Spinal cord (tissue), 10 donors: ENCODE results near the gene SIGLEC5. TPM values are rescaled to one million over a fixed set of nuclear protein-coding genes. Genes with fewer than 3 reads are reported as not detected.

ENCODE experiments used
- DNase-seq, 6 donors: peaks; one replicate each; pipeline versions ENCODE4 v3.0.0 to v3.0.0-alpha.2; 2013 to 2015; ENCODE audit warnings: low spot score in 6 of 6, low read depth in 4 of 6
- H3K27ac ChIP-seq: one replicate; pipeline ENCODE4 v1.5.1; 2013; ENCODE audit warnings: low read depth, low read length, control low read depth
- H3K27me3 ChIP-seq: one replicate; pipeline ENCODE4 v1.6.1; 2013; ENCODE audit warnings: low read length; ENCODE audit not compliant: control insufficient read depth, insufficient read depth
- H3K36me3 ChIP-seq: one replicate; pipeline ENCODE4 v1.6.1; 2013; ENCODE audit warnings: low read length; ENCODE audit not compliant: control insufficient read depth, insufficient read depth
- H3K4me1 ChIP-seq: one replicate; pipeline ENCODE4 v1.6.1; 2013; ENCODE audit warnings: low read length; ENCODE audit not compliant: control insufficient read depth, insufficient read depth
- H3K4me3 ChIP-seq: one replicate; pipeline ENCODE4 v1.5.1; 2013; ENCODE audit warnings: low read depth, low read length, control low read depth
- H3K9me3 ChIP-seq: one replicate; pipeline ENCODE4 v1.6.1; 2013; ENCODE audit warnings: low read length; ENCODE audit not compliant: control insufficient read depth, insufficient read depth
- WGBS: methylation state at CpG from one replicate; pipeline ENCODE4 v1.1.5; 2013; ENCODE audit warnings: missing lambda C conversion rate; ENCODE audit not compliant: insufficient coverage; 5-methylcytosine and 5-hydroxymethylcytosine counted together
- polyA plus RNA-seq, 2 donors: library from polyadenylated mRNA; unstranded; fragments of 120-200 nt; gene quantifications; one replicate each; pipeline ENCODE4 v1.2.1, GENCODE V29; 2013; ENCODE audit not compliant: insufficient read length in 2 of 2
- total RNA-seq, 2 donors: library from RNA; depleted of rRNA in 1 of 2; stranded (reverse); fragments of 120-200 nt in 1 of 2; fragments of >200 nt in 1 of 2; gene quantifications; one replicate each; pipeline versions ENCODE4 v1.2.3 to v1.2.4, GENCODE V29; 2013 to 2014
- donor health status: healthy.

The SIGLEC5 gene
- total and polyA plus RNA-seq, 4 donors = 0.22 to 1.6 (median 0.44) TPM; not detected in 1

DNA sequence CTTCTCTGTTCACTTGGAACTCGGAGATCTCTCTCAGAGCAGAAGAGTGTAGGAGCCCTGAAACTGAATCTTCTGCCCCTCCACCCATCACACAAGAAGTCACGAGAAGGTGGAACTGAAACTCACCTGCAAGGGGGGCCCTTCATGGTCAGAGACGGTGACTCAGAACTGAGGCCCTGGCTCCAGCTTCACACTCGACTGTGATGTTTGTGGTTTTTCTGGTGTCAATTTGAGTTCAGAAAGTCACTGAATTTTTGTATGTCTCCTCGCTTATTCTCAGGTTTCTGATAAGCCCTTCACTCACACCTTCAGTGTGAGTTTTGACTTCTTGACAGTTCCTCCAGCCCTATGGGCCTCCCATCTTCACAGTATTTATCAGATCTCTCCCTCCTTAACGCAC, 23.1 kb downstream of the SIGLEC5 start:
- H3K27me3 ChIP-seq = peaks cover 1% of the 10 kb centered on the region

GRCh38 chr19:51602189-51602854, 27.9 kb downstream of the SIGLEC5 start:
- Histone ChIP-seq H3K27me3 (peaks cover 14% of the 10 kb centered on the region), H3K9me3 (no peaks in the 10 kb centered on the region), H3K4me3 (no peak overlapping the region), H3K4me1 (peaks cover 6% of the 10 kb centered on the region), H3K36me3 (peaks cover 16% of the 10 kb centered on the region), H3K27ac (no peak overlapping the region)
- DNase-seq = no peak
- WGBS = 87% methylated on average over 13 of the region's 20 CpGs

More for the DNA sequence above, 23.1 kb downstream of the SIGLEC5 start:
- no peak for DNase-seq
- H3K36me3 ChIP-seq = peaks cover 8% of the 10 kb centered on the region
- no peaks in the 10 kb centered on the region for H3K9me3 ChIP-seq
- H3K4me1 ChIP-seq = no peaks in the 10 kb centered on the region
- no peak overlapping the region for H3K4me3 ChIP-seq
- no peak overlapping the region for H3K27ac ChIP-seq
- whole genome bisulfite sequencing = 70% methylated on average over 5 of the region's 6 CpGs

DNA sequence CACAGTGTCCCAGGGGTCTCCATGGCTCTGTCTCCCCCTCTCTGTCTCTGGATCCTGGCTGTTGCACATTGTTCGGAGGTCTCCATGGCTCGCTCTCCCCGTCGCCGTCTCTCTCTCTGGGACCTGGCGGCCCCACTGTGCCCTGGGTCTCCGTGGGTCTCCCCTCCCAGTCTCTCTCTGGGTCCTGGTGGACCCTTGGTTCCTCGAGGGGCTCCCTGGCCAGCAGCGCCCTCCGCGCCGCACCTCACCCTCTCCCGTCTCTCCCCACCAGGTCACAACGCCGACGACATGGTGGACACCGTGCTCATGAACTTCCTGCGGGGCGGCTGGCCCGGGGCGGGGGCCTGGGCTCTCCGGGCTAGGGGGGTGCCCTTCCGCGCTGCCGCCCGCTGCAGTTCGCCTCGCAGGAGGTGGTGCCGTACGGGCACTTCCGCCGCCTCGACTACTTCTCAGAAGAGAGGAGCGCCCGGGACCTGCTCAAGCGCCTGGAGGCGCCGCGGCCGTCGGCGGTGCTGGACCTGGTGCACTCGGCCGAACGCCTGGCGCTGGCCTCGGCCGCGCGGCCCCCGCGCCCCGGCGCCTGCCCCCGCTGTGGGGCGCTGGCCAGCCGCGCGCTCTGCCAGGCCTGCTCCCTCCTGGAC, 29.1 kb downstream of the SIGLEC5 start:
- peaks cover 16% of the 10 kb centered on the region for H3K36me3 ChIP-seq
- WGBS = 9% methylated on average over 59 of the region's 59 CpGs
- H3K9me3 ChIP-seq = no peaks in the 10 kb centered on the region
- no peak for DNase-seq
- H3K4me3 ChIP-seq = no peak overlapping the region
- no peak overlapping the region for H3K27ac ChIP-seq
- H3K27me3 ChIP-seq = peaks cover 14% of the 10 kb centered on the region
- H3K4me1 ChIP-seq = peaks cover 6% of the 10 kb centered on the region

- Histone ChIP-seq H3K4me1 (peaks cover 12% of the 10 kb centered on the region), H3K27ac (no peak overlapping the region), H3K36me3 (peaks cover 16% of the 10 kb centered on the region), H3K27me3 (peaks cover 14% of the 10 kb centered on the region), H3K9me3 (no peaks in the 10 kb centered on the region), H3K4me3 (no peak overlapping the region)
- no peak for DNase-seq
- WGBS = 80% methylated on average over 5 of the region's 10 CpGs
Observed at GRCh38 chr19:51599084-51599483, 31.1 kb downstream of the SIGLEC5 start.

GRCh38 chr19:51598159-51598915, 31.9 kb downstream of the SIGLEC5 start:
- no peak overlapping the region for H3K4me3 ChIP-seq
- H3K4me1 ChIP-seq = peaks cover 19% of the 10 kb centered on the region
- 95% methylated on average over 31 of the region's 31 CpGs for WGBS
- H3K27ac ChIP-seq = no peak overlapping the region
- no peak for DNase-seq
- peaks cover 14% of the 10 kb centered on the region for H3K27me3 ChIP-seq
- H3K9me3 ChIP-seq = no peaks in the 10 kb centered on the region
- peaks cover 13% of the 10 kb centered on the region for H3K36me3 ChIP-seq

- Histone ChIP-seq H3K27me3 (peaks cover 5% of the 10 kb centered on the region), H3K4me3 (no peak overlapping the region), H3K9me3 (no peaks in the 10 kb centered on the region), H3K27ac (no peak overlapping the region), H3K36me3 (peaks cover 4% of the 10 kb centered on the region), H3K4me1 (peaks cover 21% of the 10 kb centered on the region)
- no peak for DNase-seq
- WGBS = 92% methylated on average over 7 of the region's 8 CpGs
Observed at GRCh38 chr19:51595190-51596175, 34.7 kb downstream of the SIGLEC5 start.

- WGBS = 17% methylated on average over 5 of the region's 6 CpGs
- Histone ChIP-seq H3K4me1 (peaks cover 21% of the 10 kb centered on the region), H3K9me3 (no peaks in the 10 kb centered on the region), H3K27ac (peak overlapping the region; percentile 15), H3K36me3 (peaks cover 8% of the 10 kb centered on the region), H3K4me3 (peak overlapping the region; percentile 63), H3K27me3 (peaks cover 4% of the 10 kb centered on the region)
- no peak for DNase-seq
Observed at GRCh38 chr19:51594774-51595109, 35.5 kb downstream of the SIGLEC5 start.

- Histone ChIP-seq H3K9me3 (no peaks in the 10 kb centered on the region), H3K36me3 (peaks cover 8% of the 10 kb centered on the region), H3K27me3 (peaks cover 4% of the 10 kb centered on the region), H3K4me1 (peaks cover 21% of the 10 kb centered on the region), H3K4me3 (peak overlapping the region; percentile 63), H3K27ac (peak overlapping the region; percentile 63)
- under 1% methylated on average over 61 of the region's 61 CpGs for WGBS
- DNase-seq = peak; percentile 93 to 100 (median 97)
Observed at GRCh38 chr19:51593969-51594773, 36.0 kb downstream of the SIGLEC5 start.
